Activated T-cell treated with anti-CD3 and anti-CD28 coated beads, Interleukin-2, amount 50 U/mL, for 72 hours (primary cell): Measurements from ENCODE around the gene ALOX12B. TPM values are rescaled to one million over a fixed set of nuclear protein-coding genes. Genes with fewer than 3 reads are reported as not detected.

Experiments
- ATAC-seq, 2 donors: fragments of 150-1000 bp; cut with Tn5 transposase; replicated peaks in 1 of 2; 2 replicates each; pipeline ENCODE4 v1.10.0; 2021; ENCODE audit warnings: moderate library complexity in 2 of 2, mild to moderate bottlenecking in 1 of 2
- DNase-seq, 2 donors: peaks; one replicate each; pipeline ENCODE4 v3.0.0; 2021 to 2022; ENCODE audit warnings: mixed read lengths in 1 of 2
- H3K27ac Mint-ChIP-seq: one replicate; pipeline ENCODE4 v1.8.0; 2022; ENCODE audit warnings: mild to moderate bottlenecking, moderate library complexity, mixed read lengths
- H3K27me3 Mint-ChIP-seq: one replicate; pipeline ENCODE4 v1.8.0; 2022; ENCODE audit warnings: low read depth, mixed read lengths
- H3K36me3 Mint-ChIP-seq, 2 donors: one replicate each; pipeline ENCODE4 v1.8.0; 2022; ENCODE audit warnings: mixed read lengths in 2 of 2, mild to moderate bottlenecking in 1 of 2; ENCODE audit not compliant: insufficient read depth in 2 of 2
- H3K4me1 Mint-ChIP-seq: one replicate; pipeline ENCODE4 v1.8.0; 2022; ENCODE audit warnings: low read depth, mixed read lengths
- H3K4me3 Mint-ChIP-seq, 2 donors: one replicate each; pipeline ENCODE4 v1.8.0; 2022; ENCODE audit warnings: mild to moderate bottlenecking in 2 of 2, mixed read lengths in 2 of 2, moderate library complexity in 2 of 2
- H3K9me3 Mint-ChIP-seq, 2 donors: one replicate each; pipeline ENCODE4 v1.8.0; 2022; ENCODE audit warnings: mixed read lengths in 2 of 2
- total RNA-seq, 2 donors: library from RNA; stranded (reverse); gene quantifications; one replicate each; pipeline ENCODE4 v1.2.3, GENCODE V29; 2022

Gene ALOX12B
- total RNA-seq, 2 donors from 2014 or later = 1.3 to 4.1 TPM

GRCh38 chr17:8051831-8052230 lies 35.7 kb downstream of the ALOX12B start:
- Mint-ChIP-seq H3K4me3 (no peak overlapping the region), H3K36me3 (no peaks in the 10 kb centered on the region)
- ATAC-seq = no peak

GRCh38 chr17:8048736-8049135 lies 38.8 kb downstream of the ALOX12B start:
- H3K36me3 Mint-ChIP-seq = no peaks in the 10 kb centered on the region
- ATAC-seq (no peak), DNase-seq (no peak)
- no peak overlapping the region for H3K27ac Mint-ChIP-seq
- no peak overlapping the region for H3K4me3 Mint-ChIP-seq
- H3K9me3 Mint-ChIP-seq = no peaks in the 10 kb centered on the region
- H3K27me3 Mint-ChIP-seq = no peaks in the 10 kb centered on the region
- no peaks in the 10 kb centered on the region for H3K4me1 Mint-ChIP-seq

More at GRCh38 chr17:8051831-8052230, 35.7 kb downstream of the ALOX12B start:
- peaks cover 9% of the 10 kb centered on the region for H3K27me3 Mint-ChIP-seq
- no peaks in the 10 kb centered on the region for H3K9me3 Mint-ChIP-seq
- peaks cover 12% of the 10 kb centered on the region for H3K4me1 Mint-ChIP-seq
- no peak for DNase-seq
- no peak overlapping the region for H3K27ac Mint-ChIP-seq

GRCh38 chr17:8048236-8048635 lies 39.3 kb downstream of the ALOX12B start:
- H3K4me1 Mint-ChIP-seq = no peaks in the 10 kb centered on the region
- H3K4me3 Mint-ChIP-seq = no peak overlapping the region
- DNase-seq (no peak), ATAC-seq (no peak)
- no peaks in the 10 kb centered on the region for H3K9me3 Mint-ChIP-seq
- H3K27me3 Mint-ChIP-seq = no peaks in the 10 kb centered on the region
- H3K36me3 Mint-ChIP-seq = no peaks in the 10 kb centered on the region
- no peak overlapping the region for H3K27ac Mint-ChIP-seq

DNA sequence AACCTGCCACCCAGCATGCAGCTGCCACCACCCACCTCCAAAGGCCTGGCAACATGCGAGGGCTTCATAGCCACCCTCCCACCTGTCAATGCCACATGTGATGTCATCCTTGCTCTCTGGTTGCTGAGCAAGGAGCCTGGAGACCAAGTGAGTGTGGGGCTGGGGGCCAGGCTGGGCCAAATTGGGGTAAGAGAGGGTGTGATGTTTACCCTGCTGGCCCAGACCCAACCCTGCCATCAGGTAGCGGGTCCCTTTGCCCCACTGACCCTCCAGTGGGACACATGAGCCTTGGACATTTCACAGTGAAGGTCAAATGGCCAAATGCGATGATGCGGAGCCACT lies 39.8 kb downstream of the ALOX12B start:
- H3K27me3 Mint-ChIP-seq = no peaks in the 10 kb centered on the region
- no peaks in the 10 kb centered on the region for H3K9me3 Mint-ChIP-seq
- DNase-seq = no peak
- H3K27ac Mint-ChIP-seq = no peak overlapping the region
- H3K4me1 Mint-ChIP-seq = no peaks in the 10 kb centered on the region
- no peak for ATAC-seq
- H3K36me3 Mint-ChIP-seq = no peaks in the 10 kb centered on the region
- no peak overlapping the region for H3K4me3 Mint-ChIP-seq

DNA sequence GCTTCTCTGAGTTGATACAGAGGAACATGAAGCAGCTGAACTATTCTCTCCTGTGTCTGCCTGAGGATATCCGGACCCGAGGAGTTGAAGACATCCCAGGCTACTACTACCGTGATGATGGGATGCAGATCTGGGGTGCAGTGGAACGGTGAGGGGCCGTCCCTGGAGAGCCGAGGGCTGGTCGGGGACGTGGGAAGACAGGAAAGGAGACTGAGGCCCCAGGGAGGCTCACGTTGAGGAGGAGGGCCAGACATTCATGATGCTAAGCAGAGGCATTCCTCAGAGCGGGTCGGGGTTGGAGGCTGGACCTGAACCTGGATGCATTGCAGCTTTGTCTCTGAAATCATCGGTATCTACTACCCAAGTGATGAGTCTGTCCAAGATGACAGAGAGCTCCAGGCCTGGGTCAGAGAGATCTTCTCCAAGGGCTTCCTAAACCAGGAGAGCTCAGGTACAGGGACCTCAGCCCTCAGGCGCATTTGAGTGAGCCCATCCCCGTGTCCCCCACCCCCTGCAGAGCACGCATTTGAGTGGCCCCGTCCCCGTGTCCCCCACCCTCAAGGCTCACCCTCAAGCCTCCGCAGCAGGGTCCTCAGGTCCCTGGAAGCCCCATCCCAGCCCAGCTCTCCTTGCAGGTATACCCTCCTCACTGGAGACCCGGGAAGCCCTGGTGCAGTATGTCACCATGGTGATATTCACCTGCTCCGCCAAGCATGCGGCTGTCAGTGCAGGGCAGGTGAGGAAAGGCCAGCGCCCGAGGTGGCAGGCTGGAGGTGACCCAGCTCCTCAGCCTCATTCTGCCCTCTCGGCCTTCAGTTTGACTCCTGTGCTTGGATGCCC lies 40.4 kb downstream of the ALOX12B start:
- H3K9me3 Mint-ChIP-seq = no peaks in the 10 kb centered on the region
- H3K27me3 Mint-ChIP-seq = no peaks in the 10 kb centered on the region
- no peaks in the 10 kb centered on the region for H3K36me3 Mint-ChIP-seq
- no peak overlapping the region for H3K4me3 Mint-ChIP-seq
- no peak overlapping the region for H3K27ac Mint-ChIP-seq
- H3K4me1 Mint-ChIP-seq = no peaks in the 10 kb centered on the region
- ATAC-seq (no peak), DNase-seq (no peak)

- ATAC-seq = no peak
- Mint-ChIP-seq H3K27ac (no peak overlapping the region), H3K9me3 (no peaks in the 10 kb centered on the region), H3K4me1 (no peaks in the 10 kb centered on the region), H3K36me3 (no peaks in the 10 kb centered on the region), H3K4me3 (no peak overlapping the region), H3K27me3 (no peaks in the 10 kb centered on the region)
- DNase-seq = no peak
Measured at GRCh38 chr17:8046306-8046928, 41.1 kb downstream of the ALOX12B start.

GRCh38 chr17:8044819-8045810 lies 42.4 kb downstream of the ALOX12B start:
- Mint-ChIP-seq H3K36me3 (no peaks in the 10 kb centered on the region), H3K4me1 (no peaks in the 10 kb centered on the region), H3K9me3 (no peaks in the 10 kb centered on the region), H3K4me3 (no peak overlapping the region), H3K27ac (no peak overlapping the region), H3K27me3 (peaks cover 13% of the 10 kb centered on the region)
- no peak for ATAC-seq
- no peak for DNase-seq

- Mint-ChIP-seq H3K4me3 (no peak overlapping the region), H3K9me3 (no peaks in the 10 kb centered on the region), H3K36me3 (no peaks in the 10 kb centered on the region), H3K4me1 (peaks cover 4% of the 10 kb centered on the region), H3K27ac (no peak overlapping the region), H3K27me3 (peaks cover 32% of the 10 kb centered on the region)
- ATAC-seq = no peak
- no peak for DNase-seq
Measured at GRCh38 chr17:8041979-8042378, 45.5 kb downstream of the ALOX12B start.

DNA sequence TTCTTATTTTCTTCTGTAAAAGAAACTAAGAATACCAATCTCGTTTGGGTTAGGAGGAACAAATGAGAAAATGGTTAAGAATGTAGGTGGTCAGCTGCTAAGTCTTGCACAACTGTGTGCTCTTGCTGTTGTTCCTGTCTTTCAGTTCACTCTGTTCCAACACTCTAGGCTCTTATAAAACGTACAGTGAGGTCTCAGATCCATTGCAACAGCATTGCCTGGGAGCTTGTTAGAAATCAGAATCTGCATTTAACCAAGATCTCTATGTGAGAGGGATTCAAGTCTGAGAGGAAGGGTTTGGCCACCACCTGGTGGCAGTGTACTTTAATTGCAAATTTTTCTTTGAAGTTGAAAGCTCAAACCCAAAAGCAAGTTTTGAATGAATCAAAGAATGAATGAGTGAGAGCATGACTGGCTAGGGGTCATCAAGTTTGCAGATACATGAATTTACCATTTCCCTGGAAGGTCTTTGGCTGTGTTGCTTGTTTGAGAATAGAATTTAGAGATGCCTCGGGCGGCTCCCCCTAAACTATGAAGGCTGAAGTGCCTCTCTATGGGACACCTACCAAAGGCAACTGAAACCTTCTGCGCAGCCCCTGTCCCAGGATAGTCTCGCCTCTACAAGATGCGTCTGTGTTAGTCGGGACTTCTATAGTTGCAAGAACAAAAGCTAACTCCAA lies 46.1 kb downstream of the ALOX12B start:
- Mint-ChIP-seq H3K4me1 (peaks cover 4% of the 10 kb centered on the region), H3K27ac (no peak overlapping the region), H3K4me3 (no peak overlapping the region), H3K36me3 (no peaks in the 10 kb centered on the region), H3K9me3 (no peaks in the 10 kb centered on the region), H3K27me3 (peaks cover 32% of the 10 kb centered on the region)
- DNase-seq (peak; percentile 46 to 47), ATAC-seq (peak; percentile 51 to 64)

DNA sequence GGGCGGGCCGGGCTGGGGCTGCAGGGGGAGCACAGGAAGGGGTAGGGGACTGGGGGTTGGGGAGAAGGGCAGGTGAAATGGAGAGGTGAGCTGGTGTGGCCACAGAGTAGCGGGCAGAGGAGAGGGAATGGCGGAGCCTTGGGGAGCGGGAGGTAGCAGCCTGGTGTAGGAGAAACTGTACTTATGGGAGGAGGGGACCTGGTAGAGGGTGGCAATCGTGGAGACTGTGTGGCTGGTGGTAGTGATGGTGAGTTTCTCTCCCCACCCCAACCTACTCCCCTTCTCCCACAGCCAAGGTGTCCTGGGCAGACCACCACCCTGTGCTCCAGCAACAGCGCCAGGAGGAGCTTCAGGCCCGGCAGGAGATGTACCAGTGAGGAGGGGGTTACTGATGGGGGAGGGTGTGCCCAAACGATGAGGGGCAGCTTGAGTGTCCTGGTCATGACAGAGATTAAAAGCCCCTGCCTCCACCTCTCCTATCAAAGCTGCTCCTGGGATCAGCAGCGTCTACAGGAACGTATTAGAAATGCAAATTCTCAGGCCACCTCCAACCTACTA lies 47.8 kb downstream of the ALOX12B start:
- ATAC-seq (no peak), DNase-seq (no peak)
- no peaks in the 10 kb centered on the region for H3K9me3 Mint-ChIP-seq
- no peak overlapping the region for H3K4me3 Mint-ChIP-seq
- H3K27ac Mint-ChIP-seq = no peak overlapping the region
- no peaks in the 10 kb centered on the region for H3K36me3 Mint-ChIP-seq
- peaks cover 4% of the 10 kb centered on the region for H3K4me1 Mint-ChIP-seq
- peaks cover 32% of the 10 kb centered on the region for H3K27me3 Mint-ChIP-seq

DNA sequence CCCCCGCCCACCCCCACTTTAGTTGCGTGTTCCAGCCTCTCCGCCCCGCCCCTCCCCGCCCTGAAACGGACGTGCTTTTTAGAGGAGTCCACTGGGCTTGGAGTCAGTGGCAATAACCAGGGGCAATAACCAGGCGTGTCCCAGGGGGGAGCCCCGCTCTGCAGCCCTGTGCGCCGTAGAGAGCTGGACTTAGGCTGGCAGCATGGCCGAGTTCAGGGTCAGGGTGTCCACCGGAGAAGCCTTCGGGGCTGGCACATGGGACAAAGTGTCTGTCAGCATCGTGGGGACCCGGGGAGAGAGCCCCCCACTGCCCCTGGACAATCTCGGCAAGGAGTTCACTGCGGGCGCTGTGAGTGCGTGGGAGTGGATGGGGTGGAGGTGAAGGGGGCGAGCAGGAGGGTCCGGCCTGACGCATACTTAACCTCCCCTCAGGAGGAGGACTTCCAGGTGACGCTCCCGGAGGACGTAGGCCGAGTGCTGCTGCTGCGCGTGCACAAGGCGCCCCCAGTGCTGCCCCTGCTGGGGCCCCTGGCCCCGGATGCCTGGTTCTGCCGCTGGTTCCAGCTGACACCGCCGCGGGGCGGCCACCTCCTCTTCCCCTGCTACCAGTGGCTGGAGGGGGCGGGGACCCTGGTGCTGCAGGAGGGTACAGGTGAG lies 48.4 kb downstream of the ALOX12B start, which contains the start of gene ALOX15B:
TSS of gene ALOX15B (plus strand) at position 106 of the 657 bp plus-strand sequence. CDS start at position 203, 97 bp downstream.
- DNase-seq (peak in 1 of 2 donors; percentile 18), ATAC-seq (peak in 1 of 2 donors; percentile 23)
- no peak within 1 kb of the TSS for H3K4me3 Mint-ChIP-seq
- no peaks in the 10 kb centered on the region for H3K36me3 Mint-ChIP-seq
- peaks cover 4% of the 10 kb centered on the region for H3K4me1 Mint-ChIP-seq
- no peak within 1 kb of the TSS for H3K27ac Mint-ChIP-seq
- H3K9me3 Mint-ChIP-seq = no peaks in the 10 kb centered on the region
- H3K27me3 Mint-ChIP-seq = peaks cover 32% of the 10 kb centered on the region

DNA sequence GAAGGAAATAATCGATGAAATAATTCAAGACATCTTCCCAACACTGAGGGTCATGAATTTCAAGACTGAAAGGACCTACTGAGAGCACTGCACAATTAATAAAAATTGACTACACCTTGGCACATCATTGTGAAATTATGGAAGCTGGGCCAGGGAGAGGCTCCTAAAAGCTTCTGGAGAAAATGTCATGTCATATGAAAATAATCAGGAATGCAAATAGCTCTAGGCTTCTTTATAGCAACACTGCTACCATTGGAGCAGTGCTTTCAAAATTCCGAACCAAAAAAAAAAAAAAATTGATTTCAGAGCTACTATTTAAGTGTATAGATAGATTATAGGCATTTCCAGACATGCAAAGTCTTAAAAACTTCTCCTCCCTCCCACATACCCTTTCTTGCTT lies 55.1 kb downstream of the ALOX12B start:
- Mint-ChIP-seq H3K27ac (no peak overlapping the region), H3K36me3 (no peaks in the 10 kb centered on the region), H3K4me1 (no peaks in the 10 kb centered on the region), H3K27me3 (peaks cover 25% of the 10 kb centered on the region), H3K4me3 (no peak overlapping the region), H3K9me3 (no peaks in the 10 kb centered on the region)
- ATAC-seq = no peak
- DNase-seq = no peak
